HG03108 (cell line): ENCODE results near the gene NDUFA5.
"Not testable (repeated sequence)": the region's sequence is repeated elsewhere in the genome, so short reads cannot be mapped to it uniquely, and the experiment has no call there.

Experiments
- ATAC-seq: cut with Tn5 transposase; IDR thresholded peaks from one replicate; pipeline ENCODE4 v1.9.1; 2021; ENCODE audit warnings: moderate library complexity; ENCODE audit not compliant: unreplicated experiment

Gene NDUFA5

GRCh38 chr7:123558289-123558874 lies 764 bp upstream of the NDUFA5 start:
- no peak for ATAC-seq

DNA sequence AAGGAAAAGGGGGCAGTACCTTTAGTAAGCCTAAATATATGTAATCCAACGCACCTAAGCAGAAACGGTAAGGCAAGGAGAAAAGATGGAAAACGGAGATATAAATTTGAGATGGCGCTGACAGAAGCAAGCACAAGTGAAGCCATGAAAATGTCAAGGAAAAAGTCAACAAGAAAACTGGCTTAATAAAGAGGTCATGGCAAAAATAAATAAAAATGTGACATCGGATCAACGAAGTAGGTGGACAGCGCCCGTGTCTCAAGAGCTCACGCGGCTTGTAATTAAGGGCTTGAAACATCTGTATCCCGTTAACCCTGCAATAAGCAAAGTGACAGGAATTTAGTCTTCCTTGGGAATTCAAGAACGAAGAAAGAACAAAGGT lies 611 bp downstream of the NDUFA5 start:
- no peak for ATAC-seq

DNA sequence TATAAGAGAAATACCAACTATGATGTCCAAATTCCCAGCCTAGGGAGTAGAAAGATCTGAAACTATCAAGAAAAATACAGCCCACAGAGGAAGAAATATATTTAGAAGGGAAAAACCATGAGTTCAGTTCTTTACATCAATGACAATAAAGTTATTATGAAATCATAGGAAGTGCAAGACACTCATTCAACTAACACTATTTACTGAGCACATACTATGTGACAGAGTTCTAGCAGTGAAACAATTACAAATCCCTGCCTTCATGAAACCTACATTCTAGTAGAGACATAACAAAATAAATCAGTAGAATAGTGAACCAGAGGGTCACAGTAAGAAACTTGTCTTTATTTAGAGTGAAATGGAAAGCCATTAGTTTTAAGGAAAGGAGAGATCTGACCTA lies 2.1 kb downstream of the NDUFA5 start:
- ATAC-seq: no peak

- ATAC-seq: no peak
These were observed 4.5 kb downstream of the NDUFA5 start for GRCh38 chr7:123553159-123553558.

GRCh38 chr7:123552641-123553040 lies 5.0 kb downstream of the NDUFA5 start:
- ATAC-seq: no peak

- ATAC-seq: not testable (repeated sequence)
These were observed 5.5 kb downstream of the NDUFA5 start for GRCh38 chr7:123552134-123552533.

GRCh38 chr7:123548406-123548805 lies 9.2 kb downstream of the NDUFA5 start:
- no peak for ATAC-seq

GRCh38 chr7:123539871-123540270 lies 17.7 kb downstream of the NDUFA5 start:
- ATAC-seq: no peak

DNA sequence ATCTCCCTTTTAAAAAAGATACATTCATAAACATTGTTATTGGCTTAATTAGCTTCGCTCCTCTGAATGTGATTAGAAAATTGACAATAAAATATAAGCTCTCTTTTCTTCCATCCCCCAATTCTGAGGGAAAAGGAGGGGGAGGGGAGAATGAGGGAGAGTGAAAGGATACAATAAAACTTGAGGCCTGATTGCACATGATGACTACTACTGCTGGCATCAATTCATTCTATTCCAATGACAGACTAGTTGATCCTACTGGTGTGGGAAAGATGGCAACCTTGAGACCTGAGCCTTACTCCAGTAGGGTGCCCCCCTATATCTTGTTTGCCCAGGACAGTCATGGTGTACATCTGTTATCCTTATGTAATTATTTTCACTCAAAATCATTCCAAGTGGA lies 18.7 kb downstream of the NDUFA5 start:
- ATAC-seq: no peak

DNA sequence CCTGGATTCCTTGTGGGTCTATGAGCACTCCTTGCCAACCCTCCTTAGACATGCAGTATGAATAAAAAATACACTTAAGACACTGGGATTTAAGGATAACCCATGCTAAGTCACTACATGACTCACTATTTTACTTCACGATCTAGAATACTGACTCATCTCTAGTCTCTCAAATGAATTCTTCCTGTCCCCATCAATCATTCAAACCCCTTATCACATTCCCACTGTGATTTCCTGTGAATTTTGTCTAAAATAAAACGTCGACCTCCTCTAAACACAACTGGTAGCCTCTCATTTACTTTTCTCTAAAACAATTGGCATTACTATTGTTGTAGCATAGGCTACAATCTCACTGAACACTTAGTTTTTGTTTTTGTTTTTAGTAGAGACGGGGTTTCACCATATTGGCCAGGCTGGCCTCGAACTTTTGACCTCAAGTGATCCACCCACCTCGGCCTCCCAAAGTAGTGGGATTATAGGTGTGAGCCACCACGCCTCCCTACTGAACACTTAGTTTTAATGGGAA lies 19.4 kb downstream of the NDUFA5 start:
- ATAC-seq: no peak

GRCh38 chr7:123537026-123537642 lies 20.5 kb downstream of the NDUFA5 start:
- ATAC-seq: no peak

DNA sequence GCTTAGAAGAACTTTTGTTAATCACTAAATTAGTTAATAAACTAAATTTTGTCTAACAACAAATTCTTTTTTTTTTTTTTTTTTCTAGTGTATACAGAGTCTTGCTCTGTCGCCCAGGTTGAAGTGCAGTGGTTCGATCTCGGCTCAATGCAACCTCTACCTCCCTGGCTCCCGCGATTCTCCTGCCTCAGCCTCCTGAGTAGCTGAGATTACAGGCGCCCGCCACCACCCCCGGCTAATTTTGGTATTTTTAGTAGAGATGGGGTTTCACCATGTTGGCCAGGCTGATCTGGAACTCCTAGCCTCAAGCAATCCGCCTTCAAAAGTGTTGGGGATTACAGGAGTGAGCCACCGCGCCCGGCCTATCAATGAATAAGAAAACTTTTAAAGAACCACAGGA lies 22.1 kb downstream of the NDUFA5 start:
- no peak for ATAC-seq

GRCh38 chr7:123534383-123535260 lies 23.0 kb downstream of the NDUFA5 start, which contains the start of gene IQUB:
IQUB (minus strand) TSS chr7:123534595; CDS start chr7:123512340, 22,255 bp downstream.
- ATAC-seq: peak; percentile 76

- no peak for ATAC-seq
These were observed 23.7 kb downstream of the NDUFA5 start for GRCh38 chr7:123533929-123534382.

- ATAC-seq: no peak
These were observed 24.1 kb downstream of the NDUFA5 start for GRCh38 chr7:123533553-123533917.

GRCh38 chr7:123532788-123533552 lies 24.6 kb downstream of the NDUFA5 start:
- not testable (repeated sequence) for ATAC-seq

GRCh38 chr7:123532343-123532742 lies 25.3 kb downstream of the NDUFA5 start:
- ATAC-seq: not testable (repeated sequence)

GRCh38 chr7:123530035-123530591 lies 27.5 kb downstream of the NDUFA5 start:
- not testable (repeated sequence) for ATAC-seq

GRCh38 chr7:123528265-123528664 lies 29.4 kb downstream of the NDUFA5 start:
- no peak for ATAC-seq

DNA sequence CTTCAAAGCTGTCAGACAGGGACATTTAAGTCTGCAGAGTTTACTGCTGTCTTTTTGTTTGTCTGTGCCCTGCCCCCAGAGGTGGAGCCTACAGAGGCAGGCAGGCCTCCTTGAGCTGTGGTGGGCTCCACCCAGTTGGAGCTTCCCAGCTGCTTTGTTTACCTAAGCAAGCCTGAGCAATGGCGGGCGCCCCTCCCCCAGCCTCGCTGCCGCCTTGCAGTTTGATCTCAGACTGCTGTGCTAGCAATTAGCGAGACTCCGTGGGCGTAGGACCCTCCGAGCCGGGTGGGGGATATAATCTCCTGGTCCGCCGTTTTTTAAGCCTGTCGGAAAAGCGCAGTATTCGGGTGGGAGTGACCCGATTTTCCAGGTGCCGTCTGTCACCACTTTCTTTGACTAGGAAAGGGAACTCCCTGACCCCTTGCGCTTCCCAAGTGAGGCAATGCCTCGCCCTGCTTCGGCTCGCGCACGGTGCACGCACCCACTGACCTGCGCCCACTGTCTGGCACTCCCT lies 29.8 kb downstream of the NDUFA5 start:
- ATAC-seq: not testable (repeated sequence)
